NCI-H510A treated with DMSO at 0.1 percent for 48 hours (cell line): ENCODE results near the gene ELL.
"Not testable (repeated sequence)": the region's sequence is repeated elsewhere in the genome, so short reads cannot be mapped to it uniquely, and the experiment has no call there.

Source experiments
- DNase-seq: peaks from one replicate; lab custom pipeline; 2025; lab: John Stamatoyannopoulos, UW

Gene ELL

GRCh38 chr19:18531485-18531884 is 9.6 kb upstream of the ELL start:
- no peak for DNase-seq

- DNase-seq: no peak
Measured at GRCh38 chr19:18529782-18530181, 7.9 kb upstream of the ELL start.

GRCh38 chr19:18526316-18526715 is 4.4 kb upstream of the ELL start:
- no peak for DNase-seq

GRCh38 chr19:18523841-18524240 is 2.0 kb upstream of the ELL start:
- peak; percentile 4 for DNase-seq

GRCh38 chr19:18522862-18523440 is 1.1 kb upstream of the ELL start:
- not testable (repeated sequence) for DNase-seq

- DNase-seq: peak; percentile 98
Measured at GRCh38 chr19:18522124-18522861, 423 bp upstream of the ELL start.

- no peak for DNase-seq
Measured at GRCh38 chr19:18520848-18521691, 800 bp downstream of the ELL start.

- peak; percentile 13 for DNase-seq
Measured at GRCh38 chr19:18519962-18520847, 1.7 kb downstream of the ELL start.

- no peak for DNase-seq
Measured at GRCh38 chr19:18518639-18519038, 3.2 kb downstream of the ELL start.

GRCh38 chr19:18517606-18518005 is 4.3 kb downstream of the ELL start:
- DNase-seq: no peak

GRCh38 chr19:18515959-18516358 is 5.9 kb downstream of the ELL start:
- DNase-seq: no peak

GRCh38 chr19:18514800-18515682 is 6.8 kb downstream of the ELL start:
- DNase-seq: peak; percentile 72

GRCh38 chr19:18513868-18514267 is 8.0 kb downstream of the ELL start:
- DNase-seq: no peak

GRCh38 chr19:18510216-18510615 is 11.7 kb downstream of the ELL start:
- DNase-seq: no peak

- DNase-seq: no peak
Measured at GRCh38 chr19:18508585-18508984, 13.3 kb downstream of the ELL start.

GRCh38 chr19:18507727-18508440 is 14.0 kb downstream of the ELL start:
- no peak for DNase-seq

GRCh38 chr19:18507021-18507726 is 14.7 kb downstream of the ELL start:
- DNase-seq: no peak

- no peak for DNase-seq
Measured at GRCh38 chr19:18506101-18506930, 15.6 kb downstream of the ELL start.
